ENCODE results near the gene MLN.
A peak's percentile ranks its signal among the peaks of the same experiment; 100 is the strongest.

The MLN gene

DNA sequence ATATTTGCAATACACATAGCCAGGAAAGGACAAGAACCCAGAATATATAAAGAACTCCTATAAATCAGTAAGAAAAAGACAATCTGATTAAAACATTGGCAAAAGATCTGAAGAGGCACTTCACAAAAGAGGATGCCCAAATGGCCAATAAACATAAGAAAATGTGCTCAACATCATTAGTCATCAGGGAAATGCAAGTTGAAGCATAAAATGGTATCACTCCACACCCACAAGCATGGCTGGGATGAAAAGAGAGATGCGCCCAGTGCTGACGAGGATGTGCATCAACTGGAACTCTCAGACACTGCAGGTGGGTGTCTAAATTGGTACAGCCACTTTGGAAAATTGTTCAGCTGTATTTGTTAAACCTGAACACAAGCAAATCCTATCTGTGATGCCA lies 42.4 kb upstream of the MLN start:
- no peak overlapping the region for H3K9ac ChIP-seq (ENCODE audit: low read depth, low read length, poor library complexity, severe bottlenecking)
- no peak overlapping the region for H2AFZ ChIP-seq (ENCODE audit: low read length)
- no peak overlapping the region for H3K4me2 ChIP-seq (ENCODE audit: low read depth, low read length, poor library complexity, severe bottlenecking)
- H3K4me3 ChIP-seq (ENCODE audit: low read length, poor library complexity, severe bottlenecking): no peak overlapping the region
- peaks cover 3% of the 10 kb centered on the region; the same call in 1 of the 2 replicates for H3F3A ChIP-seq (ENCODE audit: low read depth)
- H3K4me1 ChIP-seq (ENCODE audit: insufficient read depth, low read length, poor library complexity, severe bottlenecking): peaks cover 32% of the 10 kb centered on the region
- no peaks in the 10 kb centered on the region for H3K9me3 ChIP-seq (ENCODE audit: insufficient read depth, low read depth, low read length)
- H3K27me3 ChIP-seq (ENCODE audit: insufficient read depth, low read length, poor library complexity, severe bottlenecking): no peaks in the 10 kb centered on the region
- H3K79me2 ChIP-seq (ENCODE audit: insufficient read depth, low read length): no peaks in the 10 kb centered on the region
- no peaks in the 10 kb centered on the region for H3K36me3 ChIP-seq (ENCODE audit: insufficient read depth, low read length)
- no peaks in the 10 kb centered on the region for H4K20me1 ChIP-seq (ENCODE audit: insufficient read depth, low read length, poor library complexity, severe bottlenecking)
- no peaks in the 10 kb centered on the region for H3K9me2 ChIP-seq (replicated peaks; ENCODE audit: low read depth, low read length)
- TF ChIP-seq, protein P1, sequence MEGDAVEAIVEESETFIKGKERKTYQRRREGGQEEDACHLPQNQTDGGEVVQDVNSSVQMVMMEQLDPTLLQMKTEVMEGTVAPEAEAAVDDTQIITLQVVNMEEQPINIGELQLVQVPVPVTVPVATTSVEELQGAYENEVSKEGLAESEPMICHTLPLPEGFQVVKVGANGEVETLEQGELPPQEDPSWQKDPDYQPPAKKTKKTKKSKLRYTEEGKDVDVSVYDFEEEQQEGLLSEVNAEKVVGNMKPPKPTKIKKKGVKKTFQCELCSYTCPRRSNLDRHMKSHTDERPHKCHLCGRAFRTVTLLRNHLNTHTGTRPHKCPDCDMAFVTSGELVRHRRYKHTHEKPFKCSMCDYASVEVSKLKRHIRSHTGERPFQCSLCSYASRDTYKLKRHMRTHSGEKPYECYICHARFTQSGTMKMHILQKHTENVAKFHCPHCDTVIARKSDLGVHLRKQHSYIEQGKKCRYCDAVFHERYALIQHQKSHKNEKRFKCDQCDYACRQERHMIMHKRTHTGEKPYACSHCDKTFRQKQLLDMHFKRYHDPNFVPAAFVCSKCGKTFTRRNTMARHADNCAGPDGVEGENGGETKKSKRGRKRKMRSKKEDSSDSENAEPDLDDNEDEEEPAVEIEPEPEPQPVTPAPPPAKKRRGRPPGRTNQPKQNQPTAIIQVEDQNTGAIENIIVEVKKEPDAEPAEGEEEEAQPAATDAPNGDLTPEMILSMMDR (conservative IDR thresholded peaks at IDR 0.05; ENCODE audit: low read length): no peak
- no peak for TF ChIP-seq EZH2phosphoT487 (IDR thresholded peaks at IDR 0.05; ENCODE audit: borderline replicate concordance)

DNA sequence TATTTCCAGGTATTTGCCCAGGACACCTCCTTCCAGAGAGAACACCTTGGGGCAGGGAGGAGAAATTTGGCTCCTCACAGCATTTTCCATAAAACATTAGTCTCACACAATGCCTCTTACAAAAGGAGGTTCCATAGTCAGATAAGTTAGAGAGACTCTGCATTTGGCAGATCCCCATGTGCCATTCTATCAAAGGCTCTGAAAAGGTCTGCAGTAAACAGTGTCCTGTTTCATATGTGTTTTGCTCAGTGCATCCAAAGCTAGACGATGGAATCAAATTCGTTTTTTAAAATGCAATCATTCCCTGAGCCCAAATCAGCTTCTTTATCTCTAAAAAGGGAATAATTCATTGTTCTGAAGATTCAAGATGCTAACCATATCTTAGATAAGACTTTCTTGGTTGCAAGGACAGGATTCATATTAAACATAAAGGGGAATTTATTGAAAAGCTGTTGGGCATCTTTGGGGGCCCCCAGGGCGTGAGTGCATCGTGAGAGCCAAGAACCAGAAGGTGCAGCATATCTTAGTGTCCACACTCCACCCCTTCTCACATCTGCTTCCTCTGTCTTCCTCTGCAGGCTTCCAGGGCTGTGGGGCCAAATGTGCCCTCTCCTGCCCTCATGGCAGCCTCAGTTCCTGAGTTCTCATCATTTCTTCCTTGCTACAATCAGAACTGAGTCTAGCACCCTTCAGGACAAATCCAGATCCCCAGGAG lies 41.4 kb upstream of the MLN start:
- H2AFZ ChIP-seq (ENCODE audit: low read length): no peak overlapping the region
- H3F3A ChIP-seq (ENCODE audit: low read depth): peaks cover 3% of the 10 kb centered on the region; the same call in 1 of the 2 replicates
- H3K4me1 ChIP-seq (ENCODE audit: insufficient read depth, low read length, poor library complexity, severe bottlenecking): peaks cover 42% of the 10 kb centered on the region
- no peaks in the 10 kb centered on the region for H3K36me3 ChIP-seq (ENCODE audit: insufficient read depth, low read length)
- H4K20me1 ChIP-seq (ENCODE audit: insufficient read depth, low read length, poor library complexity, severe bottlenecking): no peaks in the 10 kb centered on the region
- no peaks in the 10 kb centered on the region for H3K27me3 ChIP-seq (ENCODE audit: insufficient read depth, low read length, poor library complexity, severe bottlenecking)
- no peak overlapping the region for H3K4me3 ChIP-seq (ENCODE audit: low read length, poor library complexity, severe bottlenecking)
- peak overlapping the region; percentile 46 for H3K9ac ChIP-seq (ENCODE audit: low read depth, low read length, poor library complexity, severe bottlenecking)
- peak overlapping the region; percentile 41 for H3K4me2 ChIP-seq (ENCODE audit: low read depth, low read length, poor library complexity, severe bottlenecking)
- H3K79me2 ChIP-seq (ENCODE audit: insufficient read depth, low read length): no peaks in the 10 kb centered on the region
- H3K9me3 ChIP-seq (ENCODE audit: insufficient read depth, low read depth, low read length): no peaks in the 10 kb centered on the region
- no peak for TF ChIP-seq EZH2phosphoT487 (IDR thresholded peaks at IDR 0.05; ENCODE audit: borderline replicate concordance)
- TF ChIP-seq, protein P1 (conservative IDR thresholded peaks at IDR 0.05; ENCODE audit: low read length): no peak
- H3K9me2 ChIP-seq (replicated peaks; ENCODE audit: low read depth, low read length): no peaks in the 10 kb centered on the region

DNA sequence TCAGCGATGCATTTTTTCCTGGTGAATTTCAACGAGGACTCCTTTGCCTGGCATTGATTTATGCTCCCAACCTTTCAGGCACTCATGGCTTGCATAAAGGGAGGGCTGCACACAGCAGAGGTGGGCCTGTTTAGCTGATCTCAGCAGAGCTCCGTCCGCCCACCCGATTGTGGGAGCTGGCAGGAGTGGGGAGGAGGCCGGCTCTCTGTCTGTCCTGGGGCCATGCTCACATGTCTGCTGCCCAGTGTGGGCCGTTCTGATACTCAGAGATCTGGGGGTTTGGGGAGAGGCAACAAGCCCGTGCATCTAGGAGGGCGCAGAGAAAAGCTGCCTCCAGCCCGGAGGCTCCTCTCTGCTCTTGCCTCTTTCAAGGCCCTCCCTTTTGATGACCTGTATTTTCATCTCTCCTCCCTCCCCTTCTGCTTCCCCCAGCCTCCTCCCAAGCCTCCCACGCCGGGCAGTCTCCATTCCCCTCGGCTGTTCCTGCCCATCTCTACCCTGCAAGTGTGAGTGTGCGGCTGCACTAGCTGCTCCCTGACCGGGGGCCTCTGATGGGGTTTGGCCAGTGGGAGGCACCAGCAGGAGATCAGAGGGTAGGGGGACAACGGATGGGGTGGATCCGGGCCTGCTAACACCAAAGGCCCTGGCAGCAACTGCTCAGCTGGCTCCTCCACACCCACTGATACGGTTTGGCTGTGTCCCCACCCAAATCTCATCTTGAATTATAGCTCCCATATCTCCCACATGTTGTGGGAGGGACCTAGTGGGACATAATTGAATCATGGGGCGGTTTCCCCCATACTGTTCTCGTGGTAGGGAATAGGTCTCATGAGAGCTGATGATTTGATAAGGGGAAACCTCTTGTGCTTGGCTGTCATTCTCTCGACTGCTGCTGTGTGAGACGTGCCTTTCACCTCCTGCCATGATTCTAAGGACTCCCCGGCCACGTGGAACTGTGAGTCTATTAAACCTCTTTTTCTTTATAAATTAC lies 39.6 kb upstream of the MLN start:
- Histone ChIP-seq H3K9ac (ENCODE audit: low read depth, low read length, poor library complexity, severe bottlenecking) (no peak overlapping the region), H4K20me1 (ENCODE audit: insufficient read depth, low read length, poor library complexity, severe bottlenecking) (no peaks in the 10 kb centered on the region), H3K4me2 (ENCODE audit: low read depth, low read length, poor library complexity, severe bottlenecking) (no peak overlapping the region), H3K4me3 (ENCODE audit: low read length, poor library complexity, severe bottlenecking) (no peak overlapping the region), H3K79me2 (ENCODE audit: insufficient read depth, low read length) (no peaks in the 10 kb centered on the region), H3F3A (ENCODE audit: low read depth) (peaks cover 3% of the 10 kb centered on the region; the same call in 1 of the 2 replicates), H3K4me1 (ENCODE audit: insufficient read depth, low read length, poor library complexity, severe bottlenecking) (peaks cover 60% of the 10 kb centered on the region), H3K27me3 (ENCODE audit: insufficient read depth, low read length, poor library complexity, severe bottlenecking) (no peaks in the 10 kb centered on the region), H3K9me3 (ENCODE audit: insufficient read depth, low read depth, low read length) (no peaks in the 10 kb centered on the region), H2AFZ (ENCODE audit: low read length) (no peak overlapping the region), H3K36me3 (ENCODE audit: insufficient read depth, low read length) (no peaks in the 10 kb centered on the region), H3K9me2 (replicated peaks; ENCODE audit: low read depth, low read length) (no peaks in the 10 kb centered on the region)
- TF ChIP-seq, protein P1 (conservative IDR thresholded peaks at IDR 0.05; ENCODE audit: low read length): no peak
- TF ChIP-seq EZH2phosphoT487 (IDR thresholded peaks at IDR 0.05; ENCODE audit: borderline replicate concordance): no peak
